Measurements from ENCODE around the gene SEMA5B. TPM values are rescaled to one million over a fixed set of nuclear protein-coding genes. Genes with fewer than 3 reads are reported as not detected.

SEMA5B gene
- total and polyA plus RNA-seq, 2 donors = 2.2 to 10.8 TPM

DNA sequence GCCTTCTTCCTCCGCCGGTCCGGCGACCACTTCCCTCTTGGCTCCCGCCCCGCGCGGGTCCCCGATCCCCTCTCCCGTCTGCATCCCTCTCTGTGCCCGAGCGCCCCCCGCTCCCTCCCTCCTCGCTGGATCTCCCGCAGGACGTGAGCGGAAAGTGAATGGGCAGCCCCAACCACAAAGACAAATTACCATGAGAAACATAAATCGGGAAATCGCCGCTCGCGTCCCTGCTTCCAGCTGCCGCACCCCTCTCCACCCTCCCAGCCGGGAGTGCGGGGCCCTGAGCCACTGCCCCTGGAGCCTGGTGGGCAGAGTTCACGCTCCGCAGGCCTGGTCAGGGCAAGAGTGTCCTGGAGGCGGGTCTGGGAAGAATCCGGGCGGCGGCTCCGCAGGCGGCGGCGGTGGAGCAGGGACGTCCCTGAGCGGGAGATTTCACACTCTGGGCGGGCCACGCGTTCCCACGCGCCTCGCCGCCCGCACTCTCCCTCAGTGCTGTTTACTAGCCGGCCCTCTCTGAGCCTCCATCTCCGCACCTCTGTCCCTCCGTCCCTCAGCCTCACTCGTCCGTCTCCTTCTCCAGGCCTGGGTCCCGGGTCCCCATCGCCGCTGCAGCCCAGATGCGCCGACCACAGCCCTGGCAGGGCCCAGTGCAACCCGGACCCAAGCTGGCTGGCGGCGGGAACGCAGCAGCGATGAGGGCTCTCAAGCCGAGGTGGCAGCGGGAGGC, 835 bp downstream of the SEMA5B start:
- Histone ChIP-seq H3K36me3 (ENCODE audit: insufficient read depth) (no peaks in the 10 kb centered on the region), H3K4me1 (ENCODE audit: insufficient read depth) (peaks cover 1% of the 10 kb centered on the region), H3K4me3 (ENCODE audit: low read depth, low read length) (peak overlapping the region; percentile 50), H3K27ac (ENCODE audit: low read depth) (no peak overlapping the region)
- DNase-seq (ENCODE audit: extremely low spot score) = no peak
- WGBS = under 1% methylated on average over 62 of the region's 62 CpGs

GRCh38 chr3:123025642-123026521, 1.7 kb downstream of the SEMA5B start:
- 29% methylated on average over 33 of the region's 33 CpGs for WGBS
- H3K4me1 ChIP-seq (ENCODE audit: insufficient read depth) = peaks cover 1% of the 10 kb centered on the region
- no peak overlapping the region for H3K27ac ChIP-seq (ENCODE audit: low read depth)
- no peaks in the 10 kb centered on the region for H3K36me3 ChIP-seq (ENCODE audit: insufficient read depth)
- DNase-seq (ENCODE audit: extremely low spot score) = no peak
- H3K4me3 ChIP-seq (ENCODE audit: low read depth, low read length) = peak overlapping the region; percentile 50

- Histone ChIP-seq H3K36me3 (ENCODE audit: insufficient read depth) (no peaks in the 10 kb centered on the region), H3K4me1 (ENCODE audit: insufficient read depth) (peaks cover 1% of the 10 kb centered on the region), H3K4me3 (ENCODE audit: low read depth, low read length) (no peak overlapping the region), H3K27ac (ENCODE audit: low read depth) (no peak overlapping the region)
- 95% methylated on average over 1 of the region's 1 CpG for WGBS
- DNase-seq (ENCODE audit: extremely low spot score) = no peak
These were observed 3.5 kb downstream of the SEMA5B start for GRCh38 chr3:123024056-123024455.

- H3K36me3 ChIP-seq (ENCODE audit: insufficient read depth) = no peaks in the 10 kb centered on the region
- 82% methylated on average over 7 of the region's 7 CpGs for WGBS
- no peak for DNase-seq (ENCODE audit: extremely low spot score)
- no peak overlapping the region for H3K4me3 ChIP-seq (ENCODE audit: low read depth, low read length)
- H3K27ac ChIP-seq (ENCODE audit: low read depth) = no peak overlapping the region
- H3K4me1 ChIP-seq (ENCODE audit: insufficient read depth) = peaks cover 1% of the 10 kb centered on the region
These were observed 5.5 kb downstream of the SEMA5B start for GRCh38 chr3:123021996-123022510.

DNA sequence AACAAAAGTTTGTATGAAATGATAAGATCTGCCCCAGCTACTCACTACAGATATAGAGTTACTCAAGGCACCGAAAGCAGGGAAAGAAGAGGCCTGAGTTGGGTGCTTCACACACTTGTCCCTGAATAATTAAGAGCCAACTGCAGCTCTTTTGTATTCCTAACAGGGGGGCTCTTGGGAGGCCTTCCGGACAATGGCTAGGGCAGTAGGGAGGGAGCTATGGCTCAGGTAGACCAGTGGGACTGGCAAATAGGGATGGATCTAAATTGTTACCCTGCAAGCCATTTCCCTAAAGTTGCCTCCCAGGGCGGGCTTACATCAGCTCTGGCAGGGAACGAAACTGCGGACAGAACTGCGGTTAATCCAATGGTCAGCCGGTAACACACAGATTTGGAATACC, 6.2 kb downstream of the SEMA5B start:
- H3K4me1 ChIP-seq (ENCODE audit: insufficient read depth) = no peaks in the 10 kb centered on the region
- WGBS = 86% methylated on average over 7 of the region's 7 CpGs

DNA sequence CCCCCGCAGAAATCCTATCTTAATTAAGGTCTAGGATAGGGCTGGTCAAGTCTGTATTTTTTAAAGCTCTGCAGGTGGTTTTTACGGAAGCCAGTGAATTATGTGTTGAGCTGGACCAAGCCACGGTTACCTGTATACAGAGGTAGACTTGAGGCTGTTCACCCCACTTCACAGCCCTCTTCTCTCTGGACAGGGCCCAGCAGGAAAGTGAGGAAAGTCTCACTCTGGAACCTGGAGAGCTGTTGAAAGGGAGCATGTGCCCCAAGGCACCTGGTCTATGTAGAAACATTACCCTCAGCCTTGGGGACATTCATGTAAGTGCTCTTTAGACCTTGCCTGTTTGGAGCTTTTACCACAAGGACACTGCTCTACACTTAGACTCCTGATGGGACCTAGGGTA, 6.9 kb downstream of the SEMA5B start:
- Histone ChIP-seq H3K36me3 (ENCODE audit: insufficient read depth) (no peaks in the 10 kb centered on the region), H3K4me1 (ENCODE audit: insufficient read depth) (no peaks in the 10 kb centered on the region), H3K4me3 (ENCODE audit: low read depth, low read length) (no peak overlapping the region), H3K27ac (ENCODE audit: low read depth) (no peak overlapping the region)
- no peak for DNase-seq (ENCODE audit: extremely low spot score)
- 83% methylated on average over 3 of the region's 3 CpGs for WGBS

More for the DNA sequence above, 6.2 kb downstream of the SEMA5B start:
- no peak overlapping the region for H3K27ac ChIP-seq (ENCODE audit: low read depth)
- no peak overlapping the region for H3K4me3 ChIP-seq (ENCODE audit: low read depth, low read length)
- no peak for DNase-seq (ENCODE audit: extremely low spot score)
- H3K36me3 ChIP-seq (ENCODE audit: insufficient read depth) = no peaks in the 10 kb centered on the region

DNA sequence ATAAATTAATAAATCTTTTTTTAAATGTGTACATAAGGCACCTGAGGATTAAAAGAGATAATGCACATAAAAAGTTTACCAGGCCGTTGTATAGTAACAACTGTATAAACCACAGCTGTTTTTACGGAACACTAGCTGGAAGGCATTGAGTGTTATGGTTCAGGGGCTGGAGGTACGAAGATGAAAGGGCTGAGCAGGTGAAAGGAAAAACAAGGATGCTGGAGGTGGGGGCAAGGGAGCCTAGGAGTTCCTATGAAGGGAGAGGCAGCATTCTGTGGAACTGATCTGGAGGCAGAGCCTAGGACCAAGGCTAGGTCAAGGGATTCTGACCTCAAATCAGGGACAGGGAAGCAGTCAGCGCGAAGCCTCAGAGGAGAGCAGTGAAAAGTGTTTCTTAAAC, 8.0 kb downstream of the SEMA5B start:
- no peak for DNase-seq (ENCODE audit: extremely low spot score)
- no peaks in the 10 kb centered on the region for H3K4me1 ChIP-seq (ENCODE audit: insufficient read depth)
- no peak overlapping the region for H3K27ac ChIP-seq (ENCODE audit: low read depth)
- WGBS = 91% methylated on average over 5 of the region's 5 CpGs
- no peaks in the 10 kb centered on the region for H3K36me3 ChIP-seq (ENCODE audit: insufficient read depth)
- no peak overlapping the region for H3K4me3 ChIP-seq (ENCODE audit: low read depth, low read length)

- H3K27ac ChIP-seq (ENCODE audit: low read depth) = no peak overlapping the region
- no peaks in the 10 kb centered on the region for H3K36me3 ChIP-seq (ENCODE audit: insufficient read depth)
- no peak for DNase-seq (ENCODE audit: extremely low spot score)
- WGBS = 82% methylated on average over 3 of the region's 3 CpGs
- H3K4me1 ChIP-seq (ENCODE audit: insufficient read depth) = no peaks in the 10 kb centered on the region
- H3K4me3 ChIP-seq (ENCODE audit: low read depth, low read length) = no peak overlapping the region
These were observed 8.4 kb downstream of the SEMA5B start for GRCh38 chr3:123019161-123019560.

GRCh38 chr3:123018683-123019082, 8.9 kb downstream of the SEMA5B start:
- H3K36me3 ChIP-seq (ENCODE audit: insufficient read depth) = no peaks in the 10 kb centered on the region
- no peaks in the 10 kb centered on the region for H3K4me1 ChIP-seq (ENCODE audit: insufficient read depth)
- 39% methylated on average over 1 of the region's 1 CpG for WGBS
- H3K4me3 ChIP-seq (ENCODE audit: low read depth, low read length) = no peak overlapping the region
- no peak overlapping the region for H3K27ac ChIP-seq (ENCODE audit: low read depth)
- no peak for DNase-seq (ENCODE audit: extremely low spot score)

DNA sequence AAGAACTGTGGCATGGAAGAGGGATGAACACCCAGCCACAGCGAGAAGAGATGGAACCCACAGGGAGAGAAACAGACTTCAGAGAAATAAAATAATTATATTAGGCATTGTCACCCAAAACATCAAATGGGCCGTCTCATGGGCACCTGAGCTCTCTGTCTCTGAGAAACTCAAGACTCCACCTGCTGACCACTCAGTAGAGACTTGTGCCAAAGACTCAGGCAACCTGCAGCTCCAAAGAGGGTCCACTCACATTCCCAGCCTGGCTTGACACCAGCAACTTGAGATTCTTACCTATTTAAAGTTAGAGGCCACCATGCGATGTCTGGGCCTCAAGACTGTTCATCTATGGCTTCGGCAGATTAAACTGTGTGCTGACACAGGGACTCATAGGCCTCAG, 12.0 kb downstream of the SEMA5B start:
- no peak overlapping the region for H3K27ac ChIP-seq (ENCODE audit: low read depth)
- no peak for DNase-seq (ENCODE audit: extremely low spot score)
- 84% methylated on average over 4 of the region's 4 CpGs for WGBS
- no peaks in the 10 kb centered on the region for H3K36me3 ChIP-seq (ENCODE audit: insufficient read depth)
- H3K4me1 ChIP-seq (ENCODE audit: insufficient read depth) = no peaks in the 10 kb centered on the region
- H3K4me3 ChIP-seq (ENCODE audit: low read depth, low read length) = no peak overlapping the region

DNA sequence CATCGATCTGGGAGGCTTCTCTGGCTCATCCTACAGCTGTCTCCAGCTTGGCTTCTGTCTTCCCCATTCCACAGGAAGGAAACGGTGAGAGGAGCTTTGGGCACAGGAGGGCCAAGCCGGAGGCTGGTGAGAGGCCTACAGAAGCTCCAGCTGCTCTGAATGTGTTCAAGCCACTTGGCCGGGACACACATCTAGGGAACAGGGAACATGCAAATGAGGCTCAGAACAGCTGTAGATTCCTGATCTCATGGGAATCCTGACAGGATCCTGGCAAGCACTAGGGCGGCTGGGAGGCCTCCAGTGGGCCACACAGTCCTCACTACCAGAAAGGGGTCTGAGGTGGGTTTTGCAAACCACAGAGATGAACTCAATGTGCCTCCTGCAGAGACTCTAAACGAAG, 13.7 kb downstream of the SEMA5B start:
- WGBS = 72% methylated on average over 6 of the region's 6 CpGs
- H3K4me1 ChIP-seq (ENCODE audit: insufficient read depth) = no peaks in the 10 kb centered on the region
- no peak for DNase-seq (ENCODE audit: extremely low spot score)

DNA sequence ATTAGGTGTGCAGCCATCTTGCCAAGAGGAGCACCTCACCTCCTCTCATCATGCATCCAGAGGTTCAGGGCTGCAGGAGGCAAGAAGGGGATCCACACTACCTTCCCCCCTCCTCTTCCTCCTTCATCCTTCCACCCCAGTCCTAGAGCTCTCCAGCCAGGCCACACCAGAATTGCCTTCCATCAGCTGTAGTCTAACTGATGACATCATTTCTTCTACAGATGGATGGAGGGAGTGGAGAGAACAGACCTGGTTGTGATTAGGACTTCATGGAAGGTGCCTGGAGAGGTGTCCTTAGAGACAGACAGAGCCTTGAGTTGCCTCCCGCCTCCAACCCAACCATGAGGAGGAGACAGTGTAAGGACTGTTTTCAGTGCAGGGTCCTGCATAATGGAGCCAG, 14.9 kb downstream of the SEMA5B start:
- DNase-seq (ENCODE audit: extremely low spot score) = no peak
- 92% methylated on average over 1 of the region's 1 CpG for WGBS
- Histone ChIP-seq H3K27ac (ENCODE audit: low read depth) (no peak overlapping the region), H3K4me1 (ENCODE audit: insufficient read depth) (no peaks in the 10 kb centered on the region), H3K36me3 (ENCODE audit: insufficient read depth) (no peaks in the 10 kb centered on the region), H3K4me3 (ENCODE audit: low read depth, low read length) (no peak overlapping the region)

More for the DNA sequence above, 13.7 kb downstream of the SEMA5B start:
- no peaks in the 10 kb centered on the region for H3K36me3 ChIP-seq (ENCODE audit: insufficient read depth)
- no peak overlapping the region for H3K27ac ChIP-seq (ENCODE audit: low read depth)
- H3K4me3 ChIP-seq (ENCODE audit: low read depth, low read length) = no peak overlapping the region

DNA sequence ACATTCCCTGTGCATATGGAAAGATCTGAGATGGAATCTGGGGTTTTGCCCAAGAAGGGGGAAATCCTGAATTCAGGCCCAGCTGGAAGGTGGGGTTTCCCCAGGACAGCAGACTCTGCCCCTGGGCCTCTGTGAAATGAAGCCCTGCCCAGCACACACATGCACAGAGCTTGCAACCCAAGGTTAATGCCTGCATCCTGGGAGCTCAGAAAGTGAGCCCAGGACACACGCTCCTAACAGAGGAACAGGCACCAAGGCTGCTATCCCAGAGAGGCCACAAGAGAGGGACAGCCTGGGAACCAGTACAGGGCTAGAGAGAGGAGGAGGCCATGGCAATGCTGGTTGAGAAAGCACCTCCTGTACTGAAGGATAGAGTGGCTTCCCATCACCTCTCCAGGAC, 16.1 kb downstream of the SEMA5B start:
- no peaks in the 10 kb centered on the region for H3K4me1 ChIP-seq (ENCODE audit: insufficient read depth)
- DNase-seq (ENCODE audit: extremely low spot score) = no peak
- no peaks in the 10 kb centered on the region for H3K36me3 ChIP-seq (ENCODE audit: insufficient read depth)
- no peak overlapping the region for H3K27ac ChIP-seq (ENCODE audit: low read depth)
- WGBS = 100% methylated on average over 1 of the region's 1 CpG
- H3K4me3 ChIP-seq (ENCODE audit: low read depth, low read length) = no peak overlapping the region

GRCh38 chr3:123008840-123009239, 18.7 kb downstream of the SEMA5B start:
- H3K4me1 ChIP-seq (ENCODE audit: insufficient read depth) = no peaks in the 10 kb centered on the region
- WGBS = 39% methylated on average over 6 of the region's 6 CpGs
- H3K4me3 ChIP-seq (ENCODE audit: low read depth, low read length) = no peak overlapping the region
- no peak for DNase-seq (ENCODE audit: extremely low spot score)
- H3K36me3 ChIP-seq (ENCODE audit: insufficient read depth) = no peaks in the 10 kb centered on the region
- H3K27ac ChIP-seq (ENCODE audit: low read depth) = no peak overlapping the region

All from urinary bladder (tissue), 4 donors.